ENCODE measurements around the gene IL22RA1. TPM values are rescaled to one million over a fixed set of nuclear protein-coding genes. Genes with fewer than 3 reads are reported as not detected.

IL22RA1 gene
- polyA plus RNA-seq, 2 of the 4 experiments (the other 2 are of a cell fraction), result 1.5 to 1.7 TPM

GRCh38 chr1:24149866-24150233, 6.9 kb upstream of the IL22RA1 start:
- peak overlapping the region; percentile 34 for H3K4me3 ChIP-seq
- FAIRE-seq (peak; percentile 63), ATAC-seq (peak; percentile 75 to 83; a peak in 5 of 6 replicates), DNase-seq (ENCODE audit: low read depth in 1 of 2, low spot score in 1 of 2) (peak; percentile 56 to 76)
- ChIA-PET POLR2A (interaction anchor here (0.6 to 1.1 kb wide), 5 partner anchors 51 to 1703 kb away, joined by 3 to 6 read pairs (median 3); no protein-coding TSS in a partner anchor), CTCF (interaction anchor here (0.6 to 9.3 kb wide), 36 partner anchors 8 to 424 kb away, joined by 3 to 88 read pairs (median 5); partner anchors contain the start of genes IFNLR1 and MYOM3)
- H3K4me1 ChIP-seq, result peaks cover 12% of the 10 kb centered on the region
- H3K4me2 ChIP-seq, result peak overlapping the region; percentile 80
- peak overlapping the region; percentile 65 to 83 for H3K27ac ChIP-seq
- no peaks in the 10 kb centered on the region for H3K9me3 ChIP-seq
- WGBS (ENCODE audit: missing lambda C conversion rate), result 5% methylated on average over 5 of the region's 5 CpGs
- no peak for TF ChIP-seq CTCF (IDR thresholded peaks at IDR 0.05)
- TF ChIP-seq FOSL2 (IDR thresholded peaks at IDR 0.05), result no peak; the same call in 1 of the 2 replicates
- TF ChIP-seq FOSL2 (CRISPR knock-in tag; IDR thresholded peaks at IDR 0.05), result peak; percentile 55
- TF ChIP-seq NR3C1 (IDR thresholded peaks at IDR 0.05), result no peak
- no peak for TF ChIP-seq ESRRA (IDR thresholded peaks at IDR 0.05; ENCODE audit: borderline replicate concordance, low read length)

GRCh38 chr1:24147816-24148215, 4.9 kb upstream of the IL22RA1 start:
- CTCF ChIA-PET, result interaction anchor here (0.6 to 1.2 kb wide), 3 partner anchors 52 to 1256 kb away, joined by 3 to 5 read pairs (median 3); no protein-coding TSS in a partner anchor
- ATAC-seq (no peak), FAIRE-seq (no peak), DNase-seq (ENCODE audit: low read depth in 1 of 2, low spot score in 1 of 2) (no peak)
- no peak overlapping the region for H3K4me3 ChIP-seq
- peaks cover 17% of the 10 kb centered on the region for H3K4me1 ChIP-seq
- TF ChIP-seq NR3C1 (IDR thresholded peaks at IDR 0.05), result no peak
- TF ChIP-seq REST (IDR thresholded peaks at IDR 0.05), result no peak
- TF ChIP-seq USF2 (IDR thresholded peaks at IDR 0.05), result no peak
- no peak for TF ChIP-seq ZFP36 (IDR thresholded peaks at IDR 0.05; ENCODE audit: borderline replicate concordance, partially characterized antibody)
- no peak for TF ChIP-seq EHMT2 (IDR thresholded peaks at IDR 0.05; ENCODE audit: low read depth)
- TF ChIP-seq E2F6 (IDR thresholded peaks at IDR 0.05; ENCODE audit: borderline replicate concordance, low read depth), result no peak
- no peak for TF ChIP-seq GATA3 (IDR thresholded peaks at IDR 0.05; ENCODE audit: borderline replicate concordance)
- TF ChIP-seq MYC (IDR thresholded peaks at IDR 0.05; ENCODE audit: borderline replicate concordance, low read length), result no peak
- TF ChIP-seq PHF8 (IDR thresholded peaks at IDR 0.05; ENCODE audit: borderline replicate concordance, low read depth), result no peak
- no peak for TF ChIP-seq MAFK (IDR thresholded peaks at IDR 0.05; ENCODE audit: partially characterized antibody)
- no peak for TF ChIP-seq HDAC2 (IDR thresholded peaks at IDR 0.05)
- TF ChIP-seq HEYL (CRISPR knock-in tag; IDR thresholded peaks at IDR 0.05), result no peak
- no peak for TF ChIP-seq KDM5A (IDR thresholded peaks at IDR 0.05)
- no peak for TF ChIP-seq RAD21 (conservative IDR thresholded peaks at IDR 0.05 in 1 of 2, IDR thresholded peaks at IDR 0.05 in 1 of 2)
- TF ChIP-seq KDM1A (IDR thresholded peaks at IDR 0.05; ENCODE audit: low read depth), result no peak
- no peak for TF ChIP-seq RFX5 (IDR thresholded peaks at IDR 0.05)
- no peak for TF ChIP-seq ATOH8 (CRISPR knock-in tag; IDR thresholded peaks at IDR 0.05; ENCODE audit: low read depth)
- no peak for TF ChIP-seq HOXB5 (CRISPR knock-in tag; IDR thresholded peaks at IDR 0.05)
- no peak for TF ChIP-seq SREBF2 (IDR thresholded peaks at IDR 0.05)
- H3K9me3 ChIP-seq, result no peaks in the 10 kb centered on the region
- no peak overlapping the region for H3K4me2 ChIP-seq
- POLR2A ChIA-PET, result interaction anchor here (0.5 kb wide), 1 partner anchor 244 kb away, joined by 5 read pairs; no protein-coding TSS in a partner anchor
- no peak overlapping the region for H3K27ac ChIP-seq
- 87% methylated on average over 2 of the region's 6 CpGs for WGBS (ENCODE audit: missing lambda C conversion rate)

Measured in A549 (cell line).